ENCODE measurements around the gene TIAM2.

The TIAM2 gene

DNA sequence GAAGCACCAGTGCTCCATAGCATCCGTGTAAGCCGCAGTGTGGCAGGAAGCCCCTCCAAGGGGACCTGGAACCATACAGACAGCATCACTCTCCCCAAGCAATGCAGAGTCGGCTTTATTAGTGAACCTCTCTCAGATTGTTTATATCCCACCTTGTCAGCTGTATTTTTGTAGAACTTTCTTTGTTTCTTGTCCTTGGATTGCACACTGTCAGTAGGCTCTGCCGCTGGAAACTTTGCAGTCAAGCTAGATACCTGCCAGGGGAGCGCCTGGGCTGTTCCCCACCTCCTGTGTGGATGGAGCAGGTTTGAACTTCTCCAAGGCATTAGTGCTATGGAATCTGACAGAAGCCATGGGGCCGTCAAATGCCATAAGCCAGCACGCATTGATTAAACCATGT lies 250.1 kb downstream of the TIAM2 start:
- no peak for DNase-seq

DNA sequence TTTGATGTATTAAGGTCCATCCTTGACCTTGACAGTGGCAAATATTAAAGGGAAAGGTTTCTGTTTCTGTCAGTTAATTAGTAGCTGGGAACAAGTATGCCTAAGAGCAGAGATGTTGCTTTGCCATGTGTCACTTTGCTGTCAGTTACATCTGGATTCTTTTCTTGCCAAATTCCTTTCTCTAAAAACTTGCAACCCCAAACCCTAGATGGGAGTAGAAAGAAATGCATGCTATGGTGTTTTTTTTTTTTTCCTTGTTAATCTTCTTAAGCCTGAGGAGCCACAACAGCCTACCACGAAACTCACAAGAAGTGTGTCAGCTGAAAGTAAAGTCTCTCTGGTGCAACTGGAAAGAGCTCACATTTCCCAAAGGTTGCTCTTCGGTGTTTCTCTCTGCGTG lies 250.7 kb downstream of the TIAM2 start:
- DNase-seq: no peak

DNA sequence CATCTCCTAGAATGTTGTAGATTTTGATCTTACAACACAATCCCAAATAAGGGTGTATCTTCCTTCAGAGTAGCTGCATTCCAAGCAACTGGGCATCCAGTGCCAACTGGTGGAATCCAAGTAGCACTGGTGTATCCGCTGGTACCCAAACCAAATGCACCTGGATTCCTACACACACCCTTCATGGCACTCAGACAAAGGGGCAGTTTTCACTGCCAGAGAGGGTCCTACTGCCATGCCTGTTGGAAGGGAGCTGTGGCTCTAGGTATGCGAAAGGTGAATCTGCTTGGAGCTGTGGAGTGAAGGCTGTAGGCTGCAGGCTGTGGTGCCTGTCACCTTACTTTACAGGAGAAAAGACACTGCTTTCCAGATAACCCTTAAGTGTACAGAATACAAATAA lies 251.7 kb downstream of the TIAM2 start:
- no peak for DNase-seq

DNA sequence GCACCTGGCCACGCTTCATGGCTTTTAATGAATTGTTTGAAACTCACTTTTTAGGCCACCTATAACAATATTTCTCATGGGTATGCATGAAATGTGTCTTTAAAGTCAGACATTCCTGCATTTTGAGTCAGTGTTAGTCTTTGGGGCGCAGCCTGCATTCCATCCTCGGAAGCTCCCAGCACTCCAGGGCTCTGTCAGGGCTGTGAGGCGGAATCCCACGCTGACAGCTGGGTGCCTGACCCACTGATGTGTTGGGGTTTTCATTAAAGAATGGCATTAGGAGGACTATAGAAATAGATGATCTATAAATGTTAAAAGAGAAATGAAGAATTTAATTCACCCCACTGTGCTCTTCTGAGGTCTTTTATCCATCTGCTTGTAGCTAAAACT lies 252.5 kb downstream of the TIAM2 start:
- DNase-seq: no peak

DNA sequence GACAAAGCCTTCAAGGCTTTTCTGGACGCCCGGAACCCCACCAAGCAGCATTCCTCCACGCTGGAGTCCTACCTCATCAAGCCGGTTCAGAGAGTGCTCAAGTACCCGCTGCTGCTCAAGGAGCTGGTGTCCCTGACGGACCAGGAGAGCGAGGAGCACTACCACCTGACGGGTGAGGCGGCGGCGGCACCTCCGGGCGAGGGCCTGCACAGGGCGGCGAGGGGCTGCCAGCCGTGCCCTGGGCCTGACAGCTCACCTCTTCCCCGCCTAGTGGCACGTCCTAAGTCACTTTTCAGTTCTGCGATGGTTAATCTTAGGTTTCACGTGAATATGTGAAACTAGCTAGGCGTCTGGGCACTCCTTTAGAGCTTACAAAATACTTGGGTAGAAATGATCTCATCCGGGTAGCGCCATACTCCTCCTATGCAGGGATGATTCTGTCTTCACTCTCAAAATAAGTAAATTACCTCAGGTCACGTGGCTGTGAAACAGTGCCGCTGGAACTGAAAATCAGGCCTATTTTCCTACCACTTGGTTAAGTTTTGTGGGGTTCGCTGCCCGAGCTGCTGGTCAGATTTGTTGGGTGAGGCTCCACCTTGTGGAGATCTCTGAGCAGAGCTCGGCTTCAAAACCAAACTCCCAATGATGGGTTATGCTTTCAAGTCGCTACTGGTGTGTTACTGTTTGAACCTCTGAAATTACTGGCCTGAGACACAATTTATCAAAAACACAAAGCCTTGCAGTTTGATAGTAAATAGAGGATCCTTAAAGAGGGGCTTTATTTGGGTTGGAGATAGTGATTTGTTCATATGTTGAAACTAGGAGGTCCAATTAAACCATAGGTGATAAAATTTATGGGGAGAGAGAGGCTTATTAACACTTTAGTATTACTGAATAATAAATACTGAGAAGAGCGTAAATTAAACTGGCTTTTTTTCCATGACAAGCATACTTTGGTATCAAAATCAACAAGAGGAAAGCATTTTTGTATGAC lies 253.2 kb downstream of the TIAM2 start:
- DNase-seq: no peak

DNA sequence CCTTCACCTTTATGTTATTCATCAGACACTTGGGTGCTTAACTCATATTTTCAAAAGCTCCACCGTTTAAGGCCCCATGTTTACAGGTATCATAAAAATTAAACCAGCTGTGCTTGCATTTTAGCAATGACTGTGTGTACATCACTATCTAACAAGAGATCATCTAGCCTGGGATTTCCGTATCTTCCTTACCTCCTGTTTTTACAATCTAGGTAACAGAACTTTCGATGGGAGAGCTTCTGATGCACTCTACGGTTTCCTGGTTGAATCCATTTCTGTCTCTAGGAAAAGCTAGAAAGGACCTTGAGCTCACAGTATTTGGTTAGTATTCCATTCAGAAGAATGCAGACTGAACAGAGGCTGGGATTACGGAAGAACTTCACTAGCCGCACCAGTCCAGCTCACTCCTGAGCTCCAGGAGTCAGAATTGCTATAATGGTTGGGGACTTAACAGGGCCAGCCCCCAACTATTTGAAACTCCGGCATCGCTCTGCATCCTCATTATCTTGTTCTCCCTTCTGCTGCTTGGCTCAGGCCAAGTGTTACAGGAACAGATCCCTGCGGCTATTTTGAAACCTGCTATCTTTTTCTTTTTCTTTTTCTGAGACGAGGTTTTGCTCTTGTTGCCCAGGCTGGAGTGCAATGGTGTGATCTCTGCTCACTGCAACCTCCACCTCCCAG lies 255.7 kb downstream of the TIAM2 start:
- DNase-seq: no peak

DNA sequence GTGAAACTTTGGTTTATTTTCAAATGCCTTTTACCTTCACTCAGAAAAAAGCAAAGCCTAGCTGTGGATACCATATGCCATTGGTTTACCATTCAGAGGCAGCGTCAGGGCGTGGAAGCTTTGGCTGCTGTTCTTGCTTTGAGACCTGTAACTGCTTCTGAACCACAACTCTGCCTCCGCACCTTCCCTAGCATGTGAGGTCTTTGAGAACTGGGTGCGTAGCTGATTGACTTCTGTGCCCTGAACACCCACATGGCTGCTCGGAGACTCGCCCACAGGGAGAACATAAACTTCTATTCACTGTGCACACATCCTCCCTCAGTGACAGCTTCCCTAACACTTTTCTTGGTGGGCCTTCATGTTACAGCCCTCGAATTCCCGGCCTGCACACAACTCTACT lies 257.5 kb downstream of the TIAM2 start:
- DNase-seq: no peak

DNA sequence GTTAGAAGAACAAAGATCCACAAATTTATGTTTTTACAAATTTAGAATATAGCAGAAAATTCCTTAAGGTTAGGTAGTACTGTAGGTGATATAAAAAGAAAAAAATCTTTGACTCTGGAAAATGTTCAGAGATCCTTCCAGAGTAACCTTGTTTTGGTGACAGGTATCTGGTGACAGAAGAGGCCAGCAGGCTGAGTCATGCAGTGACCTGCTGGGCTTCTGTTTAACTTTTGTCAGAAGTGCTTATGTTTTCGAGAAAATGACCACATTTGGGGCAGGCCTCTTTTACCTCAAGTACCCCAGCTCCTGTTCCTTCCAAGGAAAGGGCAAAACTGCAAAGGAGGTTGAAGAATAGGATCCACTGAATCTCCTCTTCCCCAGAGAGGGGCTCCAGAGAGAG lies 258.2 kb downstream of the TIAM2 start:
- DNase-seq: no peak

DNA sequence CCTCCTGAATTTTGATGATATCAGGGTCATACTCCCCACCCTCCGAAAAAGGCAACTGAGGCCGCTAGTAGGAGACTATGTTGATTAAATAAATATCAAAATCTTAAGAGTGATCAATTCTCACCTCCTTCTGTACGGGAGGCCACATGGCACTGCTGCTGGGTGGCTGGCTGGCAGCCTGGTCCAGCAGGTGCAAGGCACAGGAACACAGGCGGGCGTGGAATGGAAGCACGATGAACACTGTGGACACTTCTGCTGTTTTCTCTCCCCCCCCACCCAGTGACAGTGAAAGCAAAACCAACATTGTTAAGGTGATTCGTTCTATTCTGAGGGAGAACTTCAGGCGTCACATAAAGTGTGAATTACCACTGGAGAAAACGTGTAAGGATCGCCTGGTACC lies 259.0 kb downstream of the TIAM2 start:
- no peak for DNase-seq

DNA sequence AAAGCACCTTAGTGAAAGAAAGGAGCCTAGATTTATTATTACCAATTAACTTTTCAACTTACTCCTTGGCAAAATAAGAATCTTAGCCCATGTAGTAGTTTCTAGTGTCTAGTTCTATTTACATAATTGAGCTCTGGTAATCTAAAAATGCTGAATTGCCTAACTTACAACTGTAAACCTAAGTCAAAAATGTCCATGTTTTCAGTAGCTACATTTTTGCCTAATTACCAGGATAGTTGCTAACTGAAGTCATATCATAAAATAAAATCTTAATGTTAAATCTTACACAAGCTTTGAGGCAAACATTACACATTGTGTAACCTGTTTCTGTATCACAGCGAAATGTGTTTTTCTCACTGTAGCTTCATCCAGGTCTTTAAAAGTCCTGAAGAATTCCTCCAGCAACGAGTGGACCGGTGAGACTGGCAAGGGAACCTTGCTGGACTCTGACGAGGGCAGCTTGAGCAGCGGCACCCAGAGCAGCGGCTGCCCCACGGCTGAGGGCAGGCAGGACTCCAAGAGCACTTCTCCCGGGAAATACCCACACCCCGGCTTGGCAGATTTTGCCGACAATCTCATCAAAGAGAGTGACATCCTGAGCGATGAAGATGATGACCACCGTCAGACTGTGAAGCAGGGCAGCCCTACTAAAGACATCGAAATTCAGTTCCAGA lies 261.1 kb downstream of the TIAM2 start:
- no peak for DNase-seq

DNA sequence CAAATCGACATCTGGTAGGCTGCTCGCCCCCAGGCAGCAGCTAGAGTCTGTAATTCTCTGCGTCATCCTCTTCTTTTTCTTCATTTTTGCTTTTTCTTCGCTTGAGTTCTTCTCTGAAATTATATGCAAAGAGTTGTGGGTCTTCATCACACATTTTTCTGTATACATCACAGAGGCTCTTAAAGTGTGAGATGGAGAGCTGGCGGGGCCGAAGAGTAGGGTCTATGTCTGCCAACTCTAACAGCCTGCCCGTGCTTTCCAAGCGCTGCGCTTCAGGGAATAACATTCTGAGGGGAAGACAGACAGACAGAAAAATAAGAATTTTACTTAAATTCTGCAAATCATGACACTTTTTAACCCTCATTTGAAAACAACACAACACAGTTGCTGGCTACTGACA lies 262.7 kb downstream of the TIAM2 start:
- DNase-seq: no peak

DNA sequence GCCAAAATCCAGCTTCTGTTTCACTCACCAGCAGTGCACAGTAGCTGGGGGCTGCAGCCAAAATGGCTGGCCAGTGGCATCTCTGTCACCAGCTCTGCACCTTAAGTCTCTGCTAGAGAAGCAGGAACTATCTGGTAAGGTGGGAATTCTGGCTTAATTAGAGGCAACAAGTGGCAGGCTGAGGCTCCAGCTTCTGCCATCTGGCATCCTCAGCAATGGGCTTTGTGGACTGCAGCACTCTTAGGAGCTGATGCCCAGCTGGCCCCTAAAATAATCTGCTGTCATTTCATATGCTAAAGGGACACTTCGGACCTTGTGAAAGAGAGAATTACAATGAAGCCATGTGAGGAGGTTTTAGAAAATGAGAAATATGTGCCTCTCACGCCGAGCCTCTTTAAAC lies 264.1 kb downstream of the TIAM2 start:
- DNase-seq: no peak

DNA sequence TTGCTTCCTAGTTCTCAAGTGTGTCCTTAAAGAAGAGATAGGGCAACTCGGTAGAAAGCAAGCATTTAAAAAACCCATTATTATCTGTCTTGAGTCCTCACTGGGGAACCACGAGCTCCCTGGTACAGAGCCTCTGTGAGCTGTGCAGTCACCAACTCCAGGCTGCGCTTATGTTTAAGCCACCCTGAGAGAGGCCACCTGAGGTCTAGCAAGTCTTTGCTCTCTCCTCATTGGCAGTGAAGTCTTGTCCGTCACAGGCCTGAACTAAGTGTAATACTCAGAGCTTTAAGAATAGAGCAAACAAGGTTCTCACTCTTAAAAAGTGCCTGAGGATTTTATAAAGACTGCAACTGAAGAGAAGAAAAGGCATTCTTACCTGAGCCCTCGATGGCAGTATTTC lies 264.8 kb downstream of the TIAM2 start:
- DNase-seq: no peak

DNA sequence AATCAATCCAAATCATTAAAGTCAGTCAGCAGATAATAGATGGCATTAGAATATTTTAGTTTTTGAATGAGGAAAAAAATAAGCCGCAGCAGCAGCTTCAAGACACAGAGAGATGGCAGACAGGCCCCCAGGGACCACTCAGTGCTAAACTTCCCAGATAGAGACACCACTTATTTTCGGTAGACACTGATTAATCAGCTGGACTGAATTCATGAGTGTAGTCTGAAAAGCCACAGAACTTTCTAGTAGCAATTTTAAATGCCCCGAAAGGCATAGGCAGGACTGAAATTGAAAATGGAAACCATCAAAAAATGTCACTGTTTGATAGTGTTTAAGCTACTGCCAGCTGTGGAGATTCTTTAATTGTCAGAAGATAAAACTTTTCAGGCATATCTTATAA lies 265.6 kb downstream of the TIAM2 start:
- no peak for DNase-seq

DNA sequence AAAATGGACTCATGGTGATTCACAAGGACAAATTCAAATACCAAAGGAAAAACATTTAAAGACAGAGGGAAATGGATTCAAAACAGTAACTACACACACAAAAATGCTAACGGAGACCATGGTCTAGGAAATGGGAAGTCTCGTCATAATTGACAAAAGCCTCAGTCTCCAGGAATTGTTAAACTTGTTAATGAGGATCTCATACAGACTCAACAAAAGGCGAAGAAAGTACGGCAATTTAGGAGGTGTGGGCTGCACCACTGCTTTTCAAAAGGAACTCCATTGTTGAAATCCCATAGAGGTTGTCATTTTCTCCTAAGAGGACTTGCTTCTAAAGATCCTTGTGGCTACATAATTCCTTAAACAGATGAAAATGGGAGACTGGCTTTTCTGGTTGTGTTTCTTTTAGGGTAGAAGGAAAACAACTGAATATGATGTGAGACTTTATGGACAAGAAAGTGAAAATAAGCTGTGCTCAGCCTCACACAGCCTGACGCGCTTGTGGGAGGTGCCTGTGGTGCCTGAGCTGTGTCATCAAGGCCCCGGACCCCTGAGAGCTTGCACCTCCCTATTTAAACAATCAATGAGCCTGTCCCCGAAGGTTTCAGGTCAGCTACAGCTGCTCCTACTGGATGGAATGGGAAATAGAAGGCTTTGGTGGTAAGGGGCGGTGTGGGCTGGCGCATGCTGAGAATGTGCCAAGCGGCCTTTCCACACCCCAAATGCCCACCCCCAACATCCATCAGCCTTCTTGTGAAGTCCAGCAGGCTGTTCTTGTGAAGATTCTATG lies 266.2 kb downstream of the TIAM2 start:
- no peak for DNase-seq

DNA sequence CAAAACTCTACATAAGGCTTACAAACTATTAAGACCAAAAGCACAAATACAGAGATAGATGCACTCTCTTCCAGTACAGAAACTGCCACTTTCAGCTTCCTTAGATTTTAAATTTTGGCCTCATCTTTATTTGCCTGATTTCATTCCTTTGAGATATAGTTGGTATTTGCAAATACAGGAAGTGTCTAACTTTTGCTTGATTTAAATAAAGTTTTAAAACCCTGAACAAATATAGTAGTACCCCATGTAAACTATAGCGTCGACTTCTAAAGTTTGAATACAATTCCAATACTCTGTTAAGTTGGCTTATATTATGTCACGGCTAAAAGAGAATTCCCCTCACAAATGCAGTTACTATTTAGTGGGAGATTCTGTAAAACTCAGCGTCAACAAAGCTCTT lies 267.5 kb downstream of the TIAM2 start:
- DNase-seq: no peak

DNA sequence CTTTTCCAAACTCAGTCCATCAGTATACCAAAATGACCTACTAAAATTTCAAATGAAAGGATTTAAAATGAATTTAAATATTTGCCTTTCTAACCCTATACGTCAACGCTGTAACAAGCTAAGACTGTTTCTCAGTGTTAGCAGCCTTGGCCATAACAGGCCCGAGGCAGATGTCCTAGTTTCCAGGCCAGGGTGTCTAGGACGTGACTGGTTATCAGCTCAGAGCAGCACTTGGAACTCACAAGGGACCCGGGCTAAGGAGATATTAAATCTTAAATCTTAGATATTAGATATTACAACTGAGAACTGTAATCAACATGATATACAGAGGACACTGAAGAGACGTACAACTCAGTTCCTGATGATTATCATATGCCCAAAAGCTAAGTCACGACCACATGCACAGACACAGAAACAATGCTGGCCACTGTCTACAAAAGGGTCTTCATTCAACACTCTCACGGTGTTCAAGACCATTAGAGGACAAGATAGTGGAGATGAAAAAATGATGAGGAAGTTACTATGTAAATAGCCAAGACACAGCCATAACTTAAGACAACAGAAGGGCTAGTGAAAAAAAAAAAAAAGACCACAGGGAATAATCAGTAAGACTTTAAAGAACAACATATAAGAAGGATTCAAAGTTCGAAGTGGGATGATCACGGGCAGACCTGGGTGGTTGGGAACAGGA lies 268.4 kb downstream of the TIAM2 start, which contains the start of gene CLDN20:
TSS of gene CLDN20 (plus strand) at position 641 of the 691 bp plus-strand sequence. CDS start 11,707 bp downstream, outside the sequence.
- DNase-seq: no peak

DNA sequence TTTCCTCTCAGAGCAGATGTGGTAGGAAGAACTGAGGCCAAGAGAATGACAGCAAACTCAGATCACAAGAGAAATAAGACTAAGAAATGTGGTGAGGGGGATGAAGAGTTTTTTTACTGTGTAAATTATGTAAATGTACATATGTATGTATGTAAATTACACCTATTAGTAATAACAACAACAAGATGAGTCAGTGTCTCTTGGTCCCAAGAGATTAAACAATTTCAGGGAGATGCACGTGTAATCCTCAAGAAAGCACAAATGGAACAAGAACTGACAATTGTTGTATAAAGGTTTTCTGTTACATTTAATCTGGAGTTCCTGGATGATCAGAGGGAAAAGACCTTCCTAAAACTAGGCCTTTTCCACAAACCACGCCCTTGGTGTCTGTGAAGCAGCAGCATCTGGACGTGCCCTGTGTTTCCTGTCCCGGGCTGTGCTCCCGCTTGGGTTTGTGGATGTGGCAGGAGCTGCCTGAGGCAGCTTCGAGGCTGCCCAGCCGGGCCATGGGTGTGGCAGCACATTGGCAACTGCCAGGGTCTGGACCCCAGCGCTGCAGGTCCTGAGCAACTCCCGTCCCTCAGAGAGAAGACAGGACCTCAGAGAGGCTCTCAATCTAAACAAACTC lies 269.7 kb downstream of the TIAM2 start:
- no peak for DNase-seq

DNA sequence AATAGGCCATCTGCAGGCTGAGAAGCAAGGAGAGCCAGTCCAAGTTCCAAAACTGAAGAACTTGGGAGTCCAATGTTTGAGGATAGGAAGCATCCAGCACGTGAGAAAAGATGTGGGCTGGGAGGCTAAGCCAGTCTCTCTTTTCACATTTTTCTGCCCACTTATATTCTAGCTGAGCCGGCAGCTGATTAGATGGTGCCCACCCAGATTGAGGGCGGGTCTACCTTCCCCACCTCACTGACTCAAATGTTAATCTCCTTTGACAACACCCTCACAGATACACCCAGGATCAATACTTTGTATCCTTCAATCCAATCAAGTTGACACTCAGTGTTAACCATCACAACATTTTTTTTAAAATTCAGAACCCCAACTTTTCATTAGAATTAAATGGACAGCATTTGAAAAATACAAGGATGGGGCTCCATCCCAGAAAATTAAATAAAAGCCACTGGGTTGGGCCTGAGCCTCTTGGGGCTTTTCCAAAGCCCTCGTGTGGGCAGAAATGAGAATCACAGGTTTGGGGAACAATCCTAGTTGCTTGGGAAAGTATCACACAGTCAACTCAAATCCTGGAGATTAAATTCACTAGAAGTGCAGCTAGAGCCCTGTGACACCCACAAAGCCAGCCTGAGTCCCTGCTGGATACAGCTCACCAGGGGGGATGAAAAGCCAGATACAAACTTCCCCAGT lies 270.9 kb downstream of the TIAM2 start:
- DNase-seq: no peak

DNA sequence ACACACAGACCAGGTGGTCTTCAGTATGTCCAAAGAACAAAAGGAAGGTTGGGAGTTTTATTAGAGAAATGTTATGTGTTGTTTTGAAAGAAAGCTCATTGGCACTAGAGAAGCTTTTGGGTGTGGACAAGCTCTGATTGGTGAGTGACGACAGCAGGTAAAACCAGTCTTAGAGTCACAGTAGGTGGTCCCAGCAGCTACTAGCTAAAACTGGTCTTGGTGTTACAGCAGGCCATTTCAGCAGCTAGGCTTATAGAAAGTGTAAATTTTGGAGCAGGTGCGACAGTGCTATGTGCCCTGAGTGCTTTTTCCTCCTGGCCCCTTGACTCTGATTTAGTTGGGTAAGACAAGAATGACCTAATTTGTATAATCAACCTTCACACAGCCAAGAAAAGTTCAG lies 272.3 kb downstream of the TIAM2 start:
- no peak for DNase-seq
